HCT116 (cell line): ENCODE data around the gene WDR38.

ENCODE experiments used
- CEBPB ChIP-seq: IDR thresholded peaks from 2 replicates; pipeline ENCODE4 v1.6.1; 2012; ENCODE audit warnings: low read depth
- ELF1 ChIP-seq: IDR thresholded peaks from 2 replicates; pipeline ENCODE4 v1.6.1; 2012; ENCODE audit warnings: low read depth, borderline replicate concordance
- POLR2AphosphoS5 ChIP-seq: IDR thresholded peaks from 2 replicates; pipeline ENCODE4 v1.6.1; 2011; ENCODE audit warnings: mild to moderate bottlenecking, low read depth, low read length, moderate library complexity
- TF ChIP-seq, protein P1 (sequence below), 3 experiments: fragments of 200-600 bp in 1 of 3; sonication (generic) in 1 of 3; IDR thresholded peaks in 2 of 3; conservative IDR thresholded peaks in 1 of 3; 2 replicates each; pipeline ENCODE4 v1.5.1; 2012 to 2017; ENCODE audit warnings: low read depth in 2 of 3, low read length in 2 of 3, antibody characterized with exemption in 1 of 3, borderline replicate concordance in 1 of 3, control low read depth in 1 of 3, mild to moderate bottlenecking in 1 of 3, mixed read lengths in 1 of 3, mixed run types in 1 of 3, moderate library complexity in 1 of 3; ENCODE audit not compliant: insufficient read depth in 1 of 3

DNA sequence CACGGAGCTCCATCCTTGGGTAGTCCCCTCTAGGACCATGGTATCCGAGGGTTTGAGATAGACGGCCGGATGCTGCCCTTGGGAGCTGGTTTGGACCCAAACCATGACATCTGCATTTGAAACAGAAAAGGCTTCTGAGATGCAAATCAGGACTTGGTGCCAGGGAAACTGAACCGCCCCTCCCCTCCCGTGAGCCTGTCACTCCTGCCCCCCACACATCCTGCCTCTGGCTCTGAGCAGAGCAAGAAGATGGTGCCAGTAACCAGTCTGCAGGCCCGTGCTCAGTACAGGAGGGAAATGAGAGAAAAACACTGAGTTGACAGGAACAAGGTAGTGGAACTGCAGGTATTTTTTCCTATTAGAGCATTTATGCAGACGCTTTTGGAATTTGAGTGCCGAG, 27.2 kb downstream of the WDR38 start:
- TF ChIP-seq CEBPB (no peak), ELF1 (no peak), POLR2AphosphoS5 (no peak)
- TF ChIP-seq, protein P1, sequence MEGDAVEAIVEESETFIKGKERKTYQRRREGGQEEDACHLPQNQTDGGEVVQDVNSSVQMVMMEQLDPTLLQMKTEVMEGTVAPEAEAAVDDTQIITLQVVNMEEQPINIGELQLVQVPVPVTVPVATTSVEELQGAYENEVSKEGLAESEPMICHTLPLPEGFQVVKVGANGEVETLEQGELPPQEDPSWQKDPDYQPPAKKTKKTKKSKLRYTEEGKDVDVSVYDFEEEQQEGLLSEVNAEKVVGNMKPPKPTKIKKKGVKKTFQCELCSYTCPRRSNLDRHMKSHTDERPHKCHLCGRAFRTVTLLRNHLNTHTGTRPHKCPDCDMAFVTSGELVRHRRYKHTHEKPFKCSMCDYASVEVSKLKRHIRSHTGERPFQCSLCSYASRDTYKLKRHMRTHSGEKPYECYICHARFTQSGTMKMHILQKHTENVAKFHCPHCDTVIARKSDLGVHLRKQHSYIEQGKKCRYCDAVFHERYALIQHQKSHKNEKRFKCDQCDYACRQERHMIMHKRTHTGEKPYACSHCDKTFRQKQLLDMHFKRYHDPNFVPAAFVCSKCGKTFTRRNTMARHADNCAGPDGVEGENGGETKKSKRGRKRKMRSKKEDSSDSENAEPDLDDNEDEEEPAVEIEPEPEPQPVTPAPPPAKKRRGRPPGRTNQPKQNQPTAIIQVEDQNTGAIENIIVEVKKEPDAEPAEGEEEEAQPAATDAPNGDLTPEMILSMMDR (IDR thresholded peaks at IDR 0.05 in 2 of 3, conservative IDR thresholded peaks at IDR 0.05 in 1 of 3; ENCODE audit: borderline replicate concordance in 1 of 3, insufficient read depth in 1 of 3, low read depth in 2 of 3, low read length in 2 of 3) = no peak
